Endothelial cell of hepatic sinusoid (primary cell): Measurements from ENCODE around the gene SOX9.

Source experiments
- in situ Hi-C: cut with HindIII; loops from 2 replicates; pipeline ENCODE4 v1.10.0; 2017; ENCODE audit warnings: low sequenced_read_pairs

The SOX9 gene

GRCh38 chr17:72151565-72152386, 31.0 kb downstream of the SOX9 start:
- in situ Hi-C loops = no loop called here

GRCh38 chr17:72152387-72152929, 31.6 kb downstream of the SOX9 start:
- in situ Hi-C loops = no loop called here

GRCh38 chr17:72158895-72159885, 38.4 kb downstream of the SOX9 start:
- in situ Hi-C loops = no loop called here

GRCh38 chr17:72162569-72162968, 41.7 kb downstream of the SOX9 start:
- in situ Hi-C loops = no loop called here

- in situ Hi-C loops = no loop called here
Measured at GRCh38 chr17:72163474-72163873, 42.7 kb downstream of the SOX9 start.

- in situ Hi-C loops = no loop called here
Measured at GRCh38 chr17:72164158-72164739, 43.4 kb downstream of the SOX9 start.

GRCh38 chr17:72165192-72165866, 44.5 kb downstream of the SOX9 start:
- in situ Hi-C loops = no loop called here

- in situ Hi-C loops = no loop called here
Measured at GRCh38 chr17:72165867-72166439, 45.1 kb downstream of the SOX9 start.

GRCh38 chr17:72167593-72167992, 46.8 kb downstream of the SOX9 start:
- in situ Hi-C loops = no loop called here

- in situ Hi-C loops = loop anchor here (5.0 kb wide), 1 partner anchor 82 kb away; no protein-coding TSS in a partner anchor
Measured at GRCh38 chr17:72169823-72170222, 49.0 kb downstream of the SOX9 start.

GRCh38 chr17:72171703-72172667, 51.2 kb downstream of the SOX9 start:
- in situ Hi-C loops = loop anchor here (5.0 kb wide), 1 partner anchor 80 kb away; no protein-coding TSS in a partner anchor

GRCh38 chr17:72173499-72174116, 52.8 kb downstream of the SOX9 start:
- in situ Hi-C loops = loop anchor here (5.0 kb wide), 1 partner anchor 79 kb away; no protein-coding TSS in a partner anchor

- in situ Hi-C loops = no loop called here
Measured at GRCh38 chr17:72175263-72175662, 54.4 kb downstream of the SOX9 start.
